ENCODE results near the gene MLYCD. TPM values are rescaled to one million over a fixed set of nuclear protein-coding genes. Genes with fewer than 3 reads are reported as not detected.

Gene MLYCD
- polyA plus RNA-seq, 1 donor from 2014 or later: 2.4 TPM

DNA sequence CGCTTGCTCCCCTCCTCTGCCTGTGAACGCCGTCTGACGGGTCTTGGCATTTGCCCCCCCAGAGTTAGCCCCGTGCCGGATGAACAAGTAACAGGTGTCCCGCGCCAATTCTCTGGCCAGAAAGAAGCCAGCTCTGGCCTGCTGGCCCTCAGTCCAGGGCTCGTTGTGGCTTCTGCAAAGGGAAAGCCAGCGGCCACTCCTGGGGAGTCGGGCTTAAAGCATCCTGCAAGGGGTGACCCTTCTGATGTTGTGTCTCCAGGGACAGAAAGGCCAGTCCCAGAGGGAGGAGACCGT lies 35.7 kb downstream of the MLYCD start:
- Histone ChIP-seq H3K9ac (ENCODE audit: low read length) (no peak overlapping the region), H3K9me3 (ENCODE audit: low read length) (no peaks in the 10 kb centered on the region), H3K27me3 (ENCODE audit: insufficient read depth, low read depth, low read length) (no peaks in the 10 kb centered on the region), H3K9me2 (ENCODE audit: insufficient read depth, low read length) (no peaks in the 10 kb centered on the region), H4K20me1 (ENCODE audit: insufficient read depth) (no peaks in the 10 kb centered on the region), H3K27ac (ENCODE audit: low read length) (no peak overlapping the region), H3F3A (ENCODE audit: insufficient read depth, low read length, poor library complexity, severe bottlenecking) (no peaks in the 10 kb centered on the region), H3K4me2 (ENCODE audit: low read length) (no peak overlapping the region), H3K79me2 (replicated peaks; ENCODE audit: insufficient read depth, low read length) (no peaks in the 10 kb centered on the region), H3K4me3 (ENCODE audit: low read length) (no peak overlapping the region), H3K36me3 (ENCODE audit: insufficient read depth, low read length) (no peaks in the 10 kb centered on the region), H2AFZ (ENCODE audit: low read depth, low read length) (no peak overlapping the region)
- TF ChIP-seq MXI1 (conservative IDR thresholded peaks at IDR 0.05; ENCODE audit: poor library complexity, severe bottlenecking): no peak
- TF ChIP-seq POLR2AphosphoS5 (IDR thresholded peaks at IDR 0.05): no peak
- TF ChIP-seq EZH2 (IDR thresholded peaks at IDR 0.05; ENCODE audit: borderline replicate concordance, insufficient read depth, low read length, poor library complexity, severe bottlenecking): no peak
- no peak for TF ChIP-seq SMC3 (conservative IDR thresholded peaks at IDR 0.05; ENCODE audit: poor library complexity)
- TF ChIP-seq, protein P1, sequence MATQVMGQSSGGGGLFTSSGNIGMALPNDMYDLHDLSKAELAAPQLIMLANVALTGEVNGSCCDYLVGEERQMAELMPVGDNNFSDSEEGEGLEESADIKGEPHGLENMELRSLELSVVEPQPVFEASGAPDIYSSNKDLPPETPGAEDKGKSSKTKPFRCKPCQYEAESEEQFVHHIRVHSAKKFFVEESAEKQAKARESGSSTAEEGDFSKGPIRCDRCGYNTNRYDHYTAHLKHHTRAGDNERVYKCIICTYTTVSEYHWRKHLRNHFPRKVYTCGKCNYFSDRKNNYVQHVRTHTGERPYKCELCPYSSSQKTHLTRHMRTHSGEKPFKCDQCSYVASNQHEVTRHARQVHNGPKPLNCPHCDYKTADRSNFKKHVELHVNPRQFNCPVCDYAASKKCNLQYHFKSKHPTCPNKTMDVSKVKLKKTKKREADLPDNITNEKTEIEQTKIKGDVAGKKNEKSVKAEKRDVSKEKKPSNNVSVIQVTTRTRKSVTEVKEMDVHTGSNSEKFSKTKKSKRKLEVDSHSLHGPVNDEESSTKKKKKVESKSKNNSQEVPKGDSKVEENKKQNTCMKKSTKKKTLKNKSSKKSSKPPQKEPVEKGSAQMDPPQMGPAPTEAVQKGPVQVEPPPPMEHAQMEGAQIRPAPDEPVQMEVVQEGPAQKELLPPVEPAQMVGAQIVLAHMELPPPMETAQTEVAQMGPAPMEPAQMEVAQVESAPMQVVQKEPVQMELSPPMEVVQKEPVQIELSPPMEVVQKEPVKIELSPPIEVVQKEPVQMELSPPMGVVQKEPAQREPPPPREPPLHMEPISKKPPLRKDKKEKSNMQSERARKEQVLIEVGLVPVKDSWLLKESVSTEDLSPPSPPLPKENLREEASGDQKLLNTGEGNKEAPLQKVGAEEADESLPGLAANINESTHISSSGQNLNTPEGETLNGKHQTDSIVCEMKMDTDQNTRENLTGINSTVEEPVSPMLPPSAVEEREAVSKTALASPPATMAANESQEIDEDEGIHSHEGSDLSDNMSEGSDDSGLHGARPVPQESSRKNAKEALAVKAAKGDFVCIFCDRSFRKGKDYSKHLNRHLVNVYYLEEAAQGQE (IDR thresholded peaks at IDR 0.05; ENCODE audit: borderline replicate concordance): no peak
- TF ChIP-seq, protein P2, sequence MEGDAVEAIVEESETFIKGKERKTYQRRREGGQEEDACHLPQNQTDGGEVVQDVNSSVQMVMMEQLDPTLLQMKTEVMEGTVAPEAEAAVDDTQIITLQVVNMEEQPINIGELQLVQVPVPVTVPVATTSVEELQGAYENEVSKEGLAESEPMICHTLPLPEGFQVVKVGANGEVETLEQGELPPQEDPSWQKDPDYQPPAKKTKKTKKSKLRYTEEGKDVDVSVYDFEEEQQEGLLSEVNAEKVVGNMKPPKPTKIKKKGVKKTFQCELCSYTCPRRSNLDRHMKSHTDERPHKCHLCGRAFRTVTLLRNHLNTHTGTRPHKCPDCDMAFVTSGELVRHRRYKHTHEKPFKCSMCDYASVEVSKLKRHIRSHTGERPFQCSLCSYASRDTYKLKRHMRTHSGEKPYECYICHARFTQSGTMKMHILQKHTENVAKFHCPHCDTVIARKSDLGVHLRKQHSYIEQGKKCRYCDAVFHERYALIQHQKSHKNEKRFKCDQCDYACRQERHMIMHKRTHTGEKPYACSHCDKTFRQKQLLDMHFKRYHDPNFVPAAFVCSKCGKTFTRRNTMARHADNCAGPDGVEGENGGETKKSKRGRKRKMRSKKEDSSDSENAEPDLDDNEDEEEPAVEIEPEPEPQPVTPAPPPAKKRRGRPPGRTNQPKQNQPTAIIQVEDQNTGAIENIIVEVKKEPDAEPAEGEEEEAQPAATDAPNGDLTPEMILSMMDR (IDR thresholded peaks at IDR 0.05; ENCODE audit: poor library complexity, severe bottlenecking): no peak
- TF ChIP-seq TAF1 (IDR thresholded peaks at IDR 0.05; ENCODE audit: low read depth): no peak
- no peak for TF ChIP-seq RAD21 (conservative IDR thresholded peaks at IDR 0.05)
- no peak for TF ChIP-seq EP300 (conservative IDR thresholded peaks at IDR 0.05; ENCODE audit: poor library complexity, severe bottlenecking)

DNA sequence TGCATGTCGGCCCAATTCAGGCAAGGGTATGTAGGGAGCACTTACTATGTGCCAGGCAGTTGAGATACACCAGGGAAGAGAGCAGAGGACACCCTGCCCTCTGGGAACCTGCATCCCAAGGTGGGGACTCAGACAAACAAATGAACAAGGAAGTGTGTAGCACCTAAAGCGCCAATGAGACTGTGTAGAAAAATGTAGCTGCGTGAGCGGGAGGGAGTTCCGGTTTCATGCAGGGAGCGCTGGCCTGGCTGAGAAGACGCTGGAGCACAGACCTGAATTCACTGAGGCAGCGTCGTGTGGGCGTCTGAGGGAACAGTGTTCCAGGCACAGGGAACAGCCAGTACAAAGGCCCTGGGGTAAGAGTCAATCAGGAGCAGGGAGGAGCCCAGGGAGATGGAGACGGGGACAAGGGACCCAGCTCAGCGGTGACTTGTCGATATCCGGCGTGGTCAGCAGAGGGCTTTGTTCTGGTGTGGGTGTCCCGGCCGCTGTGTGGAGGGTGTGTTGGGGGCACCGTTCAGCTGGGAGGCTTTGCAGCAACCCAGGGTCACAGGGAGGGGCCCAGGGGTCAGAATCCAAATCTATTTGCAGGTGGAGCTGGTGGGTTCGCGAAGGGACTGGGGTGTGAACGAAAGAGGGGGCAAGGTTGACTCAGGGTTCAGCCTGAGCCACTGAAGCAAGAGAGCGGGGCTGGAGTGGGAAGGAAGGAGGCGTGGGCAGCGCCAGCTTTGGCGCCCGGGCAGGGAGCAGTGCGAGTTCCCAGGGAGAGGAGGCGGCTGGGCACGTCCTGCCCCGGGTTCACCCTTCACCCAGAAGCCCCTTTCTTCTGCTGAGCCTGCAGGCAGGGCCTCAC lies 36.3 kb downstream of the MLYCD start:
- H3K27ac ChIP-seq (ENCODE audit: low read length): no peak overlapping the region
- TF ChIP-seq EP300 (conservative IDR thresholded peaks at IDR 0.05; ENCODE audit: poor library complexity, severe bottlenecking) (no peak), RAD21 (conservative IDR thresholded peaks at IDR 0.05) (no peak)
- TF ChIP-seq, protein P1 (IDR thresholded peaks at IDR 0.05; ENCODE audit: borderline replicate concordance): no peak
- no peaks in the 10 kb centered on the region for H3F3A ChIP-seq (ENCODE audit: insufficient read depth, low read length, poor library complexity, severe bottlenecking)
- no peak overlapping the region for H3K9ac ChIP-seq (ENCODE audit: low read length)
- no peaks in the 10 kb centered on the region for H3K9me2 ChIP-seq (ENCODE audit: insufficient read depth, low read length)
- H3K4me2 ChIP-seq (ENCODE audit: low read length): no peak overlapping the region
- no peaks in the 10 kb centered on the region for H3K36me3 ChIP-seq (ENCODE audit: insufficient read depth, low read length)
- no peaks in the 10 kb centered on the region for H3K9me3 ChIP-seq (ENCODE audit: low read length)
- no peaks in the 10 kb centered on the region for H4K20me1 ChIP-seq (ENCODE audit: insufficient read depth)
- no peak overlapping the region for H3K4me3 ChIP-seq (ENCODE audit: low read length)
- H3K79me2 ChIP-seq (replicated peaks; ENCODE audit: insufficient read depth, low read length): no peaks in the 10 kb centered on the region
- H3K27me3 ChIP-seq (ENCODE audit: insufficient read depth, low read depth, low read length): no peaks in the 10 kb centered on the region
- H2AFZ ChIP-seq (ENCODE audit: low read depth, low read length): no peak overlapping the region

Measured in neural cell (in vitro differentiated cells).